Measurements from ENCODE around the gene RNU1-3.
"Not testable (repeated sequence)": the region's sequence is repeated elsewhere in the genome, so short reads cannot be mapped to it uniquely, and the experiment has no call there.

RNU1-3 gene

DNA sequence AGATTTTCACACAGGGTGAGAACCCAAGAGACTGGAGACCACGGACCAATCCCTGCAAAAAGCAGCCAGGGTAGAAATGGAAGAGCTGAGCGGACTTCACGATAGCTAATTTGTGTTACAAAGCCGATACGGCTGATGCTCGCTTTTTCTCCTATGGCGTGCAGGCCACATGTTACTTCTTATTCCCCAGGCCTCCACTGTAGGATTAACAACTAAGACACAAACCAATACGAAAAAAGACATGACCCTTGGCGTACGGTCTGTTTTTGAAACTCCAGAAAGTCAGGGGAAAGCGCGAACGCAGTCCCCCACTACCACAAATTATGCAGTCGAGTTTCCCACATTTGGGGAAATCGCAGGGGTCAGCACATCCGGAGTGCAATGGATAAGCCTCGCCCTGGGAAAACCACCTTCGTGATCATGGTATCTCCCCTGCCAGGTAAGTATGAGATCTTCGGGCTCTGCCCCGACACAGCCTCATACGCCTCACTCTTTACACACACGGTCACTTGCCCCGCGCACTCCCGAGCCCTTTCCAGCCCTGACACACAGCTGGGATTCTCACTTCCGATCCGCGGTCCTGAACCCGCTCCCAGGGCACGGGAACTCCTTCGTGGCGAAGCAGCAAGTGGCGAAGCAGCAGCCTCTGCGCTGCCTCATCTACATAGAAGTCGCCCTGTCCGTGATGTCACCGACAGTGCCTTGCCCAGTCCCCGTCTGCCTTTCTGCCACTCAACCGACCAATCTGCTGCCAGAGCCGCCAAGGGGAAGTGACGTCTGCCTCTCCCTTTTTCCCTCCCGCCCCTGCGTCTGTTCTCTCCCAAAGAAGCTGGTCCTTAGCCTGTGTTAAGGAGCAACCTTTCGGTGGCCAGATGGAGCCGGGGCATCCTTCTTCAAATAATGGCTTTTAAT is at the start of gene RNU1-3:
Gene RNU1-3 (minus strand): TSS at position 447 of the 912 bp plus-strand sequence.
- not testable (repeated sequence) for DNase-seq

DNA sequence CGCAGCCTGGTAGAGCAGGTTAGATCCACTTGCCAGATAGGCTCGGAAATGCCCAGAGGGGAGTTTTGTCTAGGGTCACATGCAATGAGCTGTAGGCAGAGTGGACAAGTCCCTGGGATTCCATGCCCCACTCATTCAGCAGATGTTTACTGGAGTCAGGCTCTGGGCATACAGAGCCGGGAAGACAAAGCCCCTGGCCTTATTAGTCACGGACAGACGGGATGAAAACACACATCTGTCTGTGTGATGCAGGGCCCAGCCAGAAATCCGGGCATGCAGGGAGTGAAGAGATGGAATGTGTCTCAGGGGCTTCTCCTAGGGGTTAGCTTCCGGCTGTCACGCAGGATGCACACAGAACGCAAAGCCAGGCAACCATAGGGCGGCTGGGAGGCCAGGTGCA is 46.7 kb upstream of the RNU1-3 start:
- DNase-seq, result not testable (repeated sequence)

DNA sequence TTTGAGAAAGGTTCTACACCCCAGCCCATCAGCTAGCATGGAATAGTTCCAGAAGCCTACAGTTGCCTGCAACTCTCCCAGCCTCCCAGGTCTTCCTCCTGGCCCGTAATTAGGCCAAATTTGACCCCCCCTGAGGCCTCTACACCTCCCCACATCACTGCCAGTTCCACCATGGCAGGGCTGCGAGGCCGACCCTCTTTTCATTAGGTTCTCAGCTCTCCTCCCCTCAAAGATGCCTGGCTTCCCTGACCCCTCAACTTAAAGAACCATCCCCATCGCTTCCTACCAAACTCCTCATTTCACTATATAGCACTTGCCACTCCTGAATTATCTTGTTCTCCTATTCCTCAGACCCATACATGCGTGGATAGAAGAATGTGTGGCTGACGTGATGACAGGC is 46.2 kb upstream of the RNU1-3 start:
- not testable (repeated sequence) for DNase-seq

DNA sequence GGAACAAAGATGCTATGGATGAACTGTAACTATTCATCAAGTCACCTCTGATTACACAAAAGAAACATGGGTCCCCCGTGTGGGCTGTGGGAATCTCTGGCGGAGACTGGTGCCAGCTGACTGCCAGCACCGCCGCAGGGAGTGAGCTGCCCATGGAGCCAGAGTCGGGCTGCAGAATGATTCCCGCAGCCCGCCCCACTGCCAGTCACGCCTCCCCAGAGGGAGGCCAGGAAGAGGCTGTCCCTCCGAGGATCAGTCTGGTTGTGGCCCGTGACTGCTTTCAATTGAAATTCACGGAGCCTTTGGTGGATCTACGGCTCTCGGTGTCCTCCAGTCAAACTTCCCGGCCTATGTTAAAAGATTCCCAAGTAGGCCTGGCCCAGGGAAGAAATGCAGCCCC is 45.8 kb upstream of the RNU1-3 start:
- not testable (repeated sequence) for DNase-seq

DNA sequence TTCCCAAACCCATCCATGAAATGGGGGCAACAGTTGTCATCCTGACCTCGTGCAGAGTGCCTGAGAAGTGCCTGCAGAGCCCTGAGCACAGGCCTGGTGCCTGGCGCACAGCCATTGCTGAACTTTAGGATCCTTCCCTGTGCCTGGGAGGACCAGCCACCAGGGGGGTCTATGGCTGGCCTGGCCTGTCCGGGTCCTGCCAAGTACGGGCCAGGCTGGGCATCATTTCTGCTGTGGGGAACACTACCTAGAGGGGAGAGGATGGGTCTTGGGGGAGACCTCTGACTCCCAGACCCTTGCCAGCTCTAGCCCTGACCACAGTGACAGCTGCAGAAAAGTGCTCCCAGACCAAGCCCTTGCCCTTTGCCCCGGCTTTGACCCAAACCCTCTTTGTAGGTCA is 45.4 kb upstream of the RNU1-3 start:
- DNase-seq, result not testable (repeated sequence)

DNA sequence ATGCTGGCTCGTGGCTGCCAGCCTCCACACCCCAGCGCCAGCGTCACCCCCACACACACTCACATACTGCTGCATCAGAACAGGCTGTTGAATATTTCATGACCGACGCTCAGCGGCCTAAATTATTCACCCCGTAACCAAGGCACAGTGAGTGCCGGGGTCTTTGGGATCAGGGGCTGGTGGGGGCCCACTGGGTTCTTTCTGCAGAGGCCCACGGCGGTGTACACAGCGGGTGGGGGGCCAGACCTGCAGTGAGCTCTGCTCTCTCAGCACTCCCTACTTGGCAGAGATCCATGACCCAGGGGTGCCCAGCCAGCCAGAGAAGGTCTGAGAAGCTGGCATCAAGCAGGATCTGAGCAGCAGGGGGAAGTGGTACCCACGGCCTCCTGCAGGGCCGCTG is 43.9 kb upstream of the RNU1-3 start:
- not testable (repeated sequence) for DNase-seq

DNA sequence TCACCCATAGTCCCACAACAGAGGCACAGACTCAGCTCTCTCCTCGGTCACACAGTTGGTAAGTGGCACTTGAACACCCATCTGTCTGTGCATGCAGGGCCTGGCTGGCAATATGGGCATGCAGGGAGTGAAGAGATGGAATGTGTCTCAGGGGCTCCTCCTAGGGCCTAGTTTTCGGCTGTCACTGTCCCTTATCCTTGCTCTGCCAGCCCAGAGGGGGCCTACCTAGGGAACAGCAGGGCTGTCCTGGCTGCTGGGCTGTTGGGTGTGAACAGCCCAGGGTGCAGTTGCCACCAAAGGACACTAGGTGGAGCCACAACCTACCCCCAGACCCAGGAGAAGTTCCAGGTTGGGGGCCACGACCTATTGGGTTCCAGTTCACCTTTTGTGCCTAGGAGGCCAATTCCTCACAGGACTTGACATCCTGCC is 42.9 kb upstream of the RNU1-3 start:
- DNase-seq, result not testable (repeated sequence)

DNA sequence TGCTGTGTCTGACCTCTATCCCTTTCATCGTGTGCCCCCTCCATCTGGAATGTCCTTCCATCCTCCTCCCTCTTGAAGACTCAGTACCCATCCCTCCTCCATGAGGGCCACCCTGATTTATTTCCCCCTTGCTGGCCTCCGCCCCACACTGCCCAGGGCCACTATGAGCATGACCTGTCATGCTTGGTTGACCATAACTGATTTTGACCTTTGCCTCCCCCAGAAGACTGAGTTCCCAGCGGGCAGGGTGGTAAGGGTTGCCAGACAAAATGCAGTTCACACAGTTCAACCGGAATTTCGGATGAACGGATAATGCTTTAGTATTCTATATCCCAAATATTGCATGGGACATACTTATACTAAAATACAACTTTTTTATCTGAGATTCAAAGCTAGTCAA is 42.0 kb upstream of the RNU1-3 start:
- not testable (repeated sequence) for DNase-seq

DNA sequence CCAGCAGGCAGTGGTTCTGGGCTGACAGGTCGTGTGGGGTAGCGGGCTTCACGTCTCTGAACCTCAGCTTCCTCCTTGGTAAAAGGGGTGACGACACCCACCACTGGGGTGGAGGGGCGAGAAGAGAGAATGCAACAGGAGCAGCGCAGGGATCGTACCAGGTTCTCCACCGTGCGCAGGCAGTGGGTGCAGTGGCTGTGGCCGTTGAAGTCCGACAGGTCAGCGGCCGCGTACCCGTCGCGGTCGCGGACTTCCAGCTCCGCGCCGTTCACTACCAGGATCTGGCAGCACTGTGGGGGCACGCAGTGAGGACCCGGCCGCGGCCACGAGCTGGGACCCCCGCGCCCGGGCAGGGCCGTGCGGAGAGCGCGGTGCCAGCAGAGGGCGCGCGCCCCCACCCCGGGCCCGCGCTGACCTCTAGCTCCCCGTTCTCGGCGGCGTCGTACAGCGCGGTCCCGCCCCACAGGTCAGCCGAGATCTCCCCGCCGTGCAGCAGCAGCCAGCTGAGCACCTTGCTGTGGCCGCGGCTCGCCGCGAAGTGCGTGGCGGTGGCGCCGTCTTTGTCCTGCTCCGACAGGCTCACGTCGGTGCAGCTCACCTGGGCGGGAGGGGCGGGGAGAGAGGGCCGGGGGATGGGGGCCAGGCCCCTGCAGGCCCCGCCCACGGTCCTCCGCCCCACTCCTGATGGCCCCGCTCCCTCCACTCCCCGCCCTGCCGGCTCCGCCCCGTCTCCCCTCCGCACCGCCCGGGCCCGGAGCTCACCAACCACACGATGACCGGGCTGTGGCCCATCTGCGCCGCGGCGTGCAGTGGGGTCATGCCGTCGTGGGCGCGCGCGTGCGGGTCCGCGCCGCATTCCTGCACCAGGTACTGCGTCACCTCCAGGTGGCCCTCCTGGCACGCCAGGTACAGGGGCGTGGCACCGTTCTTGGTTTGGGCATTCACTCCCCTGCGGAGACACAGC is 40.7 kb upstream of the RNU1-3 start:
- not testable (repeated sequence) for DNase-seq

DNA sequence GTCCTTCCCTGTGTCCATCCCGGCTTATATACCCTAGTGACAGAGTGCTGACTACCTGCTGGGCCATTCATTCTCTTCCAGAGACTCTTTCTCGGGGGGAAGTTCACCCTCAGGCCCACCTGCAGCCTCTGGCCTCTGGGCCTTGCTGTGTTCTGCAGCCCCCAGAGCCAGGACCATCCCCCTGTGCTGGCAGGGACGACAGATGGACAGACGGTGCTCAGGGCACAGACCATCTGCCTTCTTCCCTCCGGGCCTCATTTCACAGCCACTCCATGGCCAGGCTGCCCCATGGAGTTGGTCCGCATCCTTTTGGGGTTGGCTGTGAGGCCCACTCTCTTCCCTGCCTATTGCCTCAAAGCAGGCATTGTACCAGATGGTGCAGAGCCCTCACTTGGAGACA is 39.6 kb upstream of the RNU1-3 start:
- not testable (repeated sequence) for DNase-seq

DNA sequence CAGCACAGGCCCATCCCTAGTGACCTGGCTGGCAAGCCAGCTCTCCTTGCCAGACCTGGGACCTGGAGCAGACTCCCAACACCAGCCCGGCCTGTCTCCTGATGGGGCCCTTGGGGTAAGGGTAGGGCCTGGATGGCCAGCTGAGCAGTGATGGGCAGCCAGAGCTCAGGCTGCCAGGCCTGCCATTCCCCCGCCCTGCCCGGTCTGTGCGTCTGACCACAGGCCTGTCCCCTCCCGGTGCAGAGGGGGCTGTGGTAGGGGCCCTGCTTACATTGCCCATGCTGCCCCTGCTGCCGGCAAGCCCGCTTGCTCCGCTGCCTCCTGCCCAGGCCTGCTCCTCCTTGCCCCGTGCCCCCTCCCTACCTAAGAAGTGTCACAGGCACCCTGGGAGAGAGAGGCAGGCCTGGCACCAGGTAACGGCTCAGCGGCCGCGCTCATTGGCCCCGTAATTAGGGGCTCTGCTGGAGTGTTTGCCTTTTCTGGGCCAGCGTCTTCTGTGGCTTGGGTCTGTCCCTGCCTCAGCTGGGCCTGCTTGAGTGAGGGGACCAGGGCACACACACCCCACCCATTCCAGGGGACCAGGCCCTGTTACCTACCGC is 37.9 kb upstream of the RNU1-3 start:
- not testable (repeated sequence) for DNase-seq

DNA sequence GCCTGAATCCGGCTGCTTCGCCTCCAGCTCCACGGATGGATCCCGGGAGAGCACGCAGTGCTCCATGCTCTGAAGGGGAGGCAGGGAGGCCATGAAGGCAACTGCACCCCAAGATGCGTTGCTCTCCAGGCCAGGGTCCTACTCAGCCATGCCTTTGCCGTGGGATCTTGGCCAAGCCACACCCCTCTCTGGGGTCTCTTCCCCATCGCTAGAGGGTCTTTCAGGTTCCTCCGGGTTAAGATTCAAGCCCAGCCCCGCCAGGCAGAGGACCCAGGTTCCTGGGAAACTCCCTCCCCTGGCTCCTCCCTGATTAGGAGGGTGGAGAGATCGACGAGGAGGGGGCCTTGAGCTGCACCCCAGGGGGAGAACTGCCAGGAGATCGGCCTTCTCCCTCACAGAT is 37.3 kb upstream of the RNU1-3 start:
- DNase-seq, result not testable (repeated sequence)

DNA sequence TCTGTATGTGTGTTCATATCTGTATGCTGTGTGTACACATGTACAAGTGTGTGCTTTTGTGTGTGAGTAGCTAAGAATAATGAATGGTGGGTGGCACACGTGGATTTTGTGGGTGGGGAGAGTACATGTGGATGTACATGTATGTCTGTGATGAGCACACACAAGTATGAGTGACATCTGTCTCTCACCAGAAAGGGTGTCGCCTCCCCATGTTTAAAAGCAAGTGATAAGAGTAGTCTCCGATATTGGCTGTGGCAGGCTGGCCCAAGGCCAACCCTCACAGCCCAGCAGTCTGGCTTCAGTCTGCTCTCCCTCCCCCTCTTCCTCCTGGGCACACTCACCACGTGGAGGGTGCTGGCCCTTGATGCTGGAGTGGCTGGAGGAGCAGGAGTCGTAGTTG is 36.9 kb upstream of the RNU1-3 start:
- not testable (repeated sequence) for DNase-seq

DNA sequence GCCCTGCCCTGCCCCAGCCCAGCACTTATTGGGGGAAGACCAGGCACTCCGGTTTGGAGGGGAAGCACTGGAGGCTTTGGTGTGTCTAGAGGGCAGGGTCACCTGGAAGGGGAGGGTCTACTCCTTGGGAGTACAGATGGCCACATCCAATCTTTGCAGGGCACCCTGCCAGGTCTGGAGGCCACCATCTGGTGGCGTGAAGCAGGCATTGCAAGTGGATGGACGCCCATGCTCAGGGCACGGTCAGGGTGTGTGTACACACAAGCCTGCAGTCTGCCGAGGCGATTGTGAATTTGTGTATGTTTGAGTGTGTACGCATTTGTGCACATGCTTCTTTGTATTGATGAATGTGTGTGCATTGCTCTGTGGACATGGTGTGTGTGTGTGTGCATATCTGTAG is 36.4 kb upstream of the RNU1-3 start:
- not testable (repeated sequence) for DNase-seq

DNA sequence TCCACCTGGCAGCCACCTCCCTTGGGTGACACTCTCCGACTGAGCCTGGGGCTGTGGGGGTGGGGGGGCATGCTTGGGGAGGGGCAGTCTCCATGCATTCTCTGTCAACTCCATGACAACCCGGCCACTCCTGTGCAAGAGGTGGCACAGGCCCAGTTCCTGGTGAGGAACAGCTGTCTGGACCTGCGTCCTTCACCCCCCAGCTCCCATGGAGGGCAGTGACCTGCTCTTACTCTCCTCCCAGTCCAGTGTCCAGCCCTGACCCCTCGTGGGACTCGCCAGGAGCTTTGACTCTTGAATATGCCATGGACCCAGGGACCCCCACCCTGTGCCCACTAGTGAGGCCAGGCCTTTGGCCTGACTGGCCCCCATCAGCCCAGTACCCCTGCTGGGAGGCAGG is 35.5 kb upstream of the RNU1-3 start:
- DNase-seq, result not testable (repeated sequence)

DNA sequence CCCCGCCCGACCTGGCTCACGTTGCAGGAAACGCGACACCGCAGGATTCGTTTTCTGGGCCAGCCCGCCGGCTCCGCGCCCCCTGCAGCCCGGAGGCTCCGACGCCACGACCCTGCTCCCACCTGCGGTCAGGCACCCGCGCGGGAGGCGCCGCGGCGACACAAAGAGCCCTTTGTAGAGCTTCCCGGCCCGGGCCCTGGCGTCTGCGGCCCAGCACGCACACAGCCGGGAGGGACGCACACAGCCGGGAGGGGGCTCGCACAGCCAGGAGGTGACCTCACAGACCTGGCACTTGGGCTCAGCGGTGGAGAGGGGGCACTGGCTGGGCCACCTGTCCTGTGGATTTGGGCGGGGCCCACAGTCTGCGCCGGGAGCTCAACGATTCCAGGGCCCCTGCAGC is 34.4 kb upstream of the RNU1-3 start:
- not testable (repeated sequence) for DNase-seq

DNA sequence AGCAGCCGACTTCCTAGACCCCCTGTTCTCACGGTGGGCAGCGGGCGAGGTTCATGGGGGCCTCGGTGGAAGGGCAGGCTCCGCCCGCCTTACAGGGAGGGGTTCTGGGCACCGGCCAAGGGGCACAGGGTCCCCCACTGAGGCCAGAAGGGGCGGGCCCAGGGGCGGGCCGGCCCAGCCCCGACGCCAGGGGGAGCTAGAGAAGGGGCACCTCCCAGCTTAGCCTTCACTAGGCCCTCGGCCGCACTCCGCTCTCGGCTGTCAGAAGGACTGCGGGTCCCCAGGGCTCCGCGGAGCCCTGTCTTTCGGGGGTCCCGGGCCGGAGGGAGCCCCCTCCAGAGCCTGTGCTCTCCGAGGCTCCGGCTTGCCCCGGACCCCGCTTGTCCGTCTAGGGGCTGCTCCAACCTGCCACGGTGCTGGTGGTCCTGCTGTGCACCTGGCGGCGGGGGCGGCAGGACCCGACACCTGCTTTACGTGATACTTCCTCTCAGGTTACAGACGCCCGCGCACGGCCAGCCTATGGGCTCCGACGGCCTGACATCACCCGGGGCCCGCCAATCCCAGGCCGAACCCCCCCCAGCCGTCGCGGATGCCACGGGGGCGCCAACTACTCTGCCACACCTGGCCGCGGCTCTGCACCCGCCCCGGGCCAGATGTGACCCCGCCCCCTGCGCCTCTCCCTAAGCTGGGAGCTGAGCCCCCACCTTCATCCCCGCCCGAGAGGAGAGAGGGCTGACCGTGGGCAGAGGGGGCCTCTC is 33.6 kb upstream of the RNU1-3 start:
- DNase-seq, result not testable (repeated sequence)

DNA sequence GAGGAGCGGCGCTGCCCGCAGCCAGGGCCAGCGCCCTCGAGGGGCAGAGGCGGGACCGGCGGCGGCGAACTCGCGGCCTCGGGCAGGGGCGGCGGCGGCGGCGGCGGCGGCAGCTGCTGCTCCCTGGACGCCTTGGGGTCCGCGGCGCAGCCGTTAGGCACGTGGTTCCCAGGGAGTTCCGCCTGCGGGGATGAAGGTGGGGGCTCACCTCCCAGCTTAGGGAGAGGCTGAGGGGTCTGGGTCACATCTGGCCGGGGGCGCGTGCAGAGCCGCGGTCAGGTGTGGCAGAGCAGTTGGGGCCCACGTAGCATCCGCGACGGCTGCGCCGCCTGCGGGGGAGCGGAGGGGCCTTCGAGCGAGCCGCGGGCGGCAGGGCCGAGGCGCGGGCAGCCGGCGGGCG is 32.7 kb upstream of the RNU1-3 start:
- DNase-seq, result not testable (repeated sequence)

DNA sequence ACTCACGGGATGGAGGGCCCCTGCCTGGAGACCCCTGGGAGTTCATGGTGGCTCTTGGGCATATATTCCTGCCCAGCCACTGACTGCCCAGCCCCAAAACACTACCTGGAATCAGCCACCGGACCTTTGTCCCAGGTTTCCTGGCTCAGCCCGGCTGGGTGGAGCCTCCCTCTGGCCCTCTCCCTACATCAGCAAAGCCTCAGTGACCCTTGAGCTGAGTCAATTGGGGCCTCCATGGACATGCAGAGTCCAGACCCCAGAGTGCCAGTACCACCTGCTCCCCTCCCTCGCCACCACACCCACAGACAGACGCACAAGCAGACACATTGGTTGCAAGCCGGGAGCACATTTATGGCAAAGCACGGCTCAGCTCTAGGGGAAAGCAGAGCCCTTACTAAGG is 30.4 kb upstream of the RNU1-3 start:
- not testable (repeated sequence) for DNase-seq

DNA sequence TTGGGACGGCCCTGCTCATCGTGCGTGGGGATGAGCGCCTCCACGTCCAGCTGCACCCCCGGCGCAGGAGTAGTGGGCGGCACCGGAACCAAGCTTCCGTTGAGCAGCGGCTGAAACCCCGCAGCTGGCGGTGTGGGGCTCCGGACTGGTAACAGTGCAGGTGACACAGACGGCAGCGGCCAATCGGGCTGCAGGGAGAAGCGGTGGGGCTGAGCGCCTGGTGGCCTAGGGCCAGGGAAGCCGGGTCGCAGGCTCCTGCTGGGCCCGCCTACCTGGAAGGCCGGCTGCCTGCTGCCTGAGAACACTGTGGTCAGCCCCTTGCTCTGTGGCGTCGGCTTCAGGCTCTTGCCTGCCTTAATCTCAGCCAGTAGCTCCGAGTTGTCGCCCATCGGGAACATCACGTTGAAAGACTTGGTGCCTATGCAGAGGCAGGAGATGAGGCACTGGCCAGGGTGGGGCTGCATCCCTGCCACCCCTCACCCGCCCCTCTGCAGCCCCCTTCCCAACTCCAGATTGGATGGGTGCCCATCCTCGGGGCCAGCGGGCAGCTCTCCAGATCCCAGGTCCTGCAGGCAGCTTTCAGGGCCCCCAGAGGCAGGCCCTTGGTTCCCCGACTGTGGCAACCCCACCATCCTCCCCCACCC is 29.9 kb upstream of the RNU1-3 start:
- DNase-seq, result peak; percentile 37

DNA sequence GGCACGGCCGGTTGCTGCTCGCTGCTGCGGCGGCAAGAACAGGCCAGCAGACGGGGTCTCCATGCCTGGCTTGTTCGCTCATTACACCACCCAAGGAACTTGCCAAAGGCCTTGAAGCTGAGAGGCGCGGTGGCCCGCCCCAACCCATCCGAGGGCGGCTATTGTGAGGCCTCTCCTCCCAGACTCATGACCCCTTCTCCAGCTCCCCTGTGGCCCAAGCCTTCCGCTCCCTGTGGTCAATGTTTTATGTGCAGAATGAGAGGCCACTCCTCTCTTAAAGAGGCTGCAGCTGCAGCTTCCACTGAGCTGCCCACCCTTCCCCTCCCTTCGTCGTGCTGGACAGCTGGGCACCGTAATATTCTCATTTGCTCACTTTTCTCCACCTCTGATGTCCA is 27.6 kb upstream of the RNU1-3 start:
- DNase-seq, result not testable (repeated sequence)

All from stimulated activated CD8-positive, alpha-beta memory T cell treated with anti-CD3 and anti-CD28 coated beads, Interleukin-4, amount 100 ng/mL, for 48 hours (primary cell).